NCI-H1092 treated with DMSO at 0.1 percent for 48 hours (cell line): Measurements from ENCODE around the gene FFAR4.

ENCODE experiments used
- DNase-seq: peaks from one replicate; lab custom pipeline; 2025; lab: John Stamatoyannopoulos, UW

The FFAR4 gene

GRCh38 chr10:93572606-93573005, 6.1 kb downstream of the FFAR4 start:
- DNase-seq, result no peak

- no peak for DNase-seq
Measured at GRCh38 chr10:93573051-93573909, 6.8 kb downstream of the FFAR4 start.

- DNase-seq, result no peak
Measured at GRCh38 chr10:93573924-93574323, 7.5 kb downstream of the FFAR4 start.

GRCh38 chr10:93576888-93577287, 10.4 kb downstream of the FFAR4 start:
- no peak for DNase-seq

- DNase-seq, result no peak
Measured at GRCh38 chr10:93577565-93577964, 11.1 kb downstream of the FFAR4 start.

- DNase-seq, result no peak
Measured at GRCh38 chr10:93579089-93579488, 12.6 kb downstream of the FFAR4 start.

GRCh38 chr10:93579985-93580711, 13.7 kb downstream of the FFAR4 start:
- DNase-seq, result no peak

GRCh38 chr10:93580828-93581227, 14.4 kb downstream of the FFAR4 start:
- DNase-seq, result peak; percentile 2

- DNase-seq, result no peak
Measured at GRCh38 chr10:93584445-93584844, 18.0 kb downstream of the FFAR4 start.

- DNase-seq, result no peak
Measured at GRCh38 chr10:93589648-93590562, 23.4 kb downstream of the FFAR4 start.

GRCh38 chr10:93590638-93591037, 24.2 kb downstream of the FFAR4 start:
- no peak for DNase-seq

GRCh38 chr10:93591065-93591808, 24.8 kb downstream of the FFAR4 start:
- DNase-seq, result no peak

- no peak for DNase-seq
Measured at GRCh38 chr10:93593254-93593653, 26.8 kb downstream of the FFAR4 start.

- DNase-seq, result no peak
Measured at GRCh38 chr10:93593749-93594148, 27.3 kb downstream of the FFAR4 start.

GRCh38 chr10:93594518-93594917, 28.1 kb downstream of the FFAR4 start:
- no peak for DNase-seq

- no peak for DNase-seq
Measured at GRCh38 chr10:93595378-93596161, 29.1 kb downstream of the FFAR4 start.

GRCh38 chr10:93596539-93596938, 30.1 kb downstream of the FFAR4 start:
- DNase-seq, result no peak

- DNase-seq, result no peak
Measured at GRCh38 chr10:93597075-93597599, 30.7 kb downstream of the FFAR4 start.

GRCh38 chr10:93598157-93598556, 31.7 kb downstream of the FFAR4 start:
- no peak for DNase-seq

- no peak for DNase-seq
Measured at GRCh38 chr10:93599335-93599734, 32.9 kb downstream of the FFAR4 start.
